K562 (cell line): ENCODE results near the gene BLTP2. TPM values are rescaled to one million over a fixed set of nuclear protein-coding genes. Genes with fewer than 3 reads are reported as not detected.

ENCODE experiments used
- ATAC-seq: fragments of 200-7000 bp; cut with Tn5 transposase; 3 replicates; pipeline ENCODE4 v1.9.1; 2020; ENCODE audit warnings: moderate library complexity
- BruUV-seq: library from RNA; stranded (reverse); fragments of 400-500 nt; replicated peaks from 2 replicates; lab custom pipeline; 2021; lab: Mats Ljungman, UMichigan
- CTCF ChIA-PET: fragments of 300-600 bp; formaldehyde crosslinking; extraction: SDS; loops from one replicate; lab custom pipeline; 2021; ENCODE audit warnings: low intra/inter-chr PET ratio; lab: Yijun Ruan, JAX
- POLR2A ChIA-PET: fragments of 300-600, 350-650 bp; sonication (Branson Sonifier 250); formaldehyde crosslinking; extraction: SDS; loops from one replicate; lab custom pipeline; 2021; ENCODE audit warnings: antibody characterized with exemption, inconsistent platforms; lab: Yijun Ruan, JAX
- DNase-seq, 4 experiments: peaks; one replicate each; pipeline versions ENCODE4 v3.0.0 to v3.0.0-alpha.2; 2011 to 2018; ENCODE audit warnings: low spot score in 3 of 4, mixed read lengths in 3 of 4; ENCODE audit errors: extremely low read depth in 1 of 4
- FAIRE-seq: peaks from 2 replicates; lab custom pipeline; 2011; peaks lifted over from hg19 to GRCh38; lab: Jason Lieb, UNC
- H2AFZ ChIP-seq: 2 replicates; pipeline ENCODE4 v1.6.0; 2011; ENCODE audit warnings: low read depth, low read length, control low read depth, inconsistent platforms
- H3K27ac ChIP-seq: fragments of 200-600 bp; 3 replicates; pipeline ENCODE4 v1.8.0; 2011; ENCODE audit warnings: low read depth, mild to moderate bottlenecking, control low read depth, inconsistent platforms, low read length, moderate library complexity, mixed read lengths; ENCODE audit errors: extremely low read depth
- H3K27me3 ChIP-seq, 2 experiments: fragments of 300-600 bp in 1 of 2; 2 replicates in 1 of 2; 3 replicates in 1 of 2; pipeline versions ENCODE4 v1.6.0 to v1.8.0; 2011; ENCODE audit warnings: inconsistent platforms in 2 of 2, low read length in 2 of 2, mild to moderate bottlenecking in 1 of 2, mixed read lengths in 1 of 2, moderate library complexity in 1 of 2; ENCODE audit not compliant: control insufficient read depth in 2 of 2, insufficient read depth in 2 of 2
- H3K36me3 ChIP-seq: fragments of 300-600 bp; 3 replicates; pipeline ENCODE4 v1.8.0; 2011; ENCODE audit warnings: mild to moderate bottlenecking, low read length, inconsistent platforms; ENCODE audit not compliant: control insufficient read depth, insufficient read depth
- H3K4me1 ChIP-seq, 2 experiments: fragments of 200-600 bp in 1 of 2; replicated peaks in 1 of 2; 2 replicates in 1 of 2; 3 replicates in 1 of 2; pipeline versions ENCODE4 v1.5.1 to v1.8.0; 2011; ENCODE audit warnings: inconsistent platforms in 2 of 2, low read length in 2 of 2, mild to moderate bottlenecking in 1 of 2, mixed read lengths in 1 of 2, moderate library complexity in 1 of 2; ENCODE audit not compliant: control insufficient read depth in 2 of 2, insufficient read depth in 2 of 2
- H3K4me2 ChIP-seq: 2 replicates; pipeline ENCODE4 v1.6.1; 2011; ENCODE audit warnings: low read length, control low read depth, inconsistent platforms, mixed read lengths; ENCODE audit not compliant: insufficient read depth
- H3K4me3 ChIP-seq: fragments of 200-600 bp; sonication (generic), shearing (Covaris generic); 2 replicates; pipeline ENCODE4 v1.5.1; 2016; ENCODE audit warnings: control low read depth, inconsistent platforms
- H3K79me2 ChIP-seq: fragments of 200-600 bp; 3 replicates; pipeline ENCODE4 v1.8.0; 2011; ENCODE audit warnings: low read length, inconsistent platforms; ENCODE audit not compliant: control insufficient read depth, insufficient read depth
- H3K9ac ChIP-seq, 2 experiments: 2 replicates each; pipeline versions ENCODE4 v1.6.0 to v1.6.1; 2011; ENCODE audit warnings: low read depth in 2 of 2, low read length in 2 of 2, control low read depth in 1 of 2, inconsistent platforms in 1 of 2, mild to moderate bottlenecking in 1 of 2, mixed read lengths in 1 of 2; ENCODE audit not compliant: insufficient read depth in 1 of 2
- H3K9me1 ChIP-seq: one replicate; pipeline ENCODE4 v1.6.0; 2011; ENCODE audit warnings: inconsistent platforms, mild to moderate bottlenecking, low read length, moderate library complexity; ENCODE audit not compliant: control insufficient read depth, insufficient read depth
- H3K9me3 ChIP-seq: replicated peaks from 2 replicates; pipeline ENCODE4 v1.5.1; 2011; ENCODE audit warnings: low read depth, low read length, inconsistent platforms; ENCODE audit not compliant: control insufficient read depth, insufficient read depth
- H4K20me1 ChIP-seq: replicated peaks from 2 replicates; pipeline ENCODE4 v1.6.1; 2011; ENCODE audit warnings: low read length, inconsistent platforms, mixed read lengths; ENCODE audit not compliant: control insufficient read depth, insufficient read depth
- ESRRB ChIP-seq: fragments of 250-450 bp; sonication (Bioruptor Pico); IDR thresholded peaks from 2 replicates; pipeline ENCODE4 v1.5.0; 2020; ENCODE audit warnings: mild to moderate bottlenecking, moderate library complexity, borderline replicate concordance
- FOXA3 ChIP-seq, 2 experiments: fragments of 450-650 bp in 1 of 2; sonication (generic) in 1 of 2; formaldehyde crosslinking; IDR thresholded peaks in 1 of 2; conservative IDR thresholded peaks in 1 of 2; 2 replicates each; pipeline versions ENCODE4 v1.4.0 to v1.8.0; 2020 to 2022; ENCODE audit warnings: mild to moderate bottlenecking in 2 of 2, missing genetic modification reagents in 1 of 2
- RFX1 ChIP-seq: fragments of 450-650 bp; IDR thresholded peaks from 2 replicates; pipeline ENCODE4 v1.6.1; 2016; ENCODE audit warnings: mild to moderate bottlenecking, moderate library complexity
- ZBTB26 ChIP-seq: fragments of 450-650 bp; formaldehyde crosslinking; IDR thresholded peaks from 2 replicates; pipeline ENCODE4 v1.4.0; 2022; ENCODE audit warnings: missing genetic modification characterization
- ZNF174 ChIP-seq: fragments of 250-450 bp; sonication (Bioruptor Pico); IDR thresholded peaks from 2 replicates; pipeline ENCODE4 v1.4.0; 2020; ENCODE audit warnings: mild to moderate bottlenecking
- ZNF316 ChIP-seq: fragments of 450-650 bp; IDR thresholded peaks from 2 replicates; pipeline ENCODE4 v1.6.1; 2016
- WGBS: fragments of 100-300 bp; shearing (Covaris generic); methylation state at CpG from one replicate; pipeline ENCODE4 v1.1.6; 2016; ENCODE audit warnings: low coverage, mixed read lengths; ENCODE audit not compliant: insufficient coverage; ENCODE audit errors: missing lambda C conversion rate; 5-methylcytosine and 5-hydroxymethylcytosine counted together
- in situ Hi-C: fragments of 300-500 bp; cut with MboI; formaldehyde crosslinking; loops from 4 replicates; pipeline ENCODE4 v1.15.0; 2018; ENCODE audit warnings: inconsistent platforms, mixed read lengths
- intact Hi-C: fragments of 100-400 bp; cut with micrococcal nuclease; formaldehyde crosslinking; loops from 2 replicates; pipeline ENCODE4 v1.14.2; 2022
- polyA plus RNA-seq, 8 experiments: library from polyadenylated mRNA; depleted of rRNA in 4 of 8; stranded (reverse) in 5 of 8; unstranded in 3 of 8; fragments of >200 nt; fragmentation: Nextera tagmentation in 2 of 8; fragmentation: Illumina TruSeq in 1 of 8; extraction: Ambion mirVana in 2 of 8; extraction: Trizol in 1 of 8; gene quantifications; 2 replicates each; pipeline versions ENCODE4 v1.2.1 to v1.2.3, GENCODE V29; 2011 to 2014; ENCODE audit warnings: inconsistent platforms in 1 of 8, missing spikeins in 1 of 8
- total RNA-seq, 7 experiments: library from RNA; depleted of rRNA in 6 of 7; stranded (reverse); fragments of >200 nt in 6 of 7; fragmentation: Illumina TruSeq in 2 of 7; extraction: Trizol in 2 of 7; gene quantifications; 2 replicates each; pipeline versions ENCODE4 v1.2.1 to v1.2.3, GENCODE V29; 2011 to 2021; ENCODE audit warnings: low replicate concordance in 1 of 7

Gene BLTP2
- total and polyA plus RNA-seq, 9 of the 15 experiments (the other 6 are each of a cell fraction or from before 2014, with no cell fraction given): 14.7 to 174 (median 103) TPM

DNA sequence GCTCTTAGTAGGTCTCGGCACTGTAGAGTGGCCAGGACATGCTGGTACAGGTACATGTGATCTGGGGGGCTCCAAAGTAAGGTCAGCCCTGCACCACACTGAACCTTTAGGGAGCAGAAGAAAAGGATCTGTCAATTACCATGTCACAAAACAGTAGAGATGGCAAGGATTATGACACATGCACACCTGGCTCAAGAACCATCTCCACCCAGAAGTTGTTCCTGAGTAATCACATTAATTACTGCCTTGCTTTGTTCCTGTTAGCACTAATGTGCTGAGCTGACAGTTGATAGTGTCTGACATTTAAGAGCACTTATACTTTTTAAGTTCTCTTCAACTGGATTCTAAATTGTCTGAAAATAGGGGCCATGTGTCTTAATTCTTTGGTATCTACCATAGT is 9.5 kb downstream of the BLTP2 start:
- no peaks in the 10 kb centered on the region for H3K9me3 ChIP-seq
- CTCF ChIA-PET: no interaction called here
- H2AFZ ChIP-seq: no peak overlapping the region
- FAIRE-seq: peak; percentile 6
- 100% methylated on average over 1 of the region's 1 CpG for WGBS
- TF ChIP-seq FOXA3 (CRISPR knock-in tag; conservative IDR thresholded peaks at IDR 0.05 in 1 of 2, IDR thresholded peaks at IDR 0.05 in 1 of 2): no peak
- TF ChIP-seq ZNF316: 0 out of 2 replicates have a peak, but pooled peaks have one; percentile 11
- TF ChIP-seq, all 486 proteins: peak for 1
- Histone ChIP-seq H3K36me3 (peaks cover 97% of the 10 kb centered on the region), H3K27ac (no peak overlapping the region), H3K4me1 (no peaks in the 10 kb centered on the region; a peak in 1 of 5 replicates), H3K27me3 (no peaks in the 10 kb centered on the region), H4K20me1 (peaks cover 22% of the 10 kb centered on the region; the same call in 1 of the 2 replicates), H3K9ac (no peak overlapping the region; a peak in 1 of 4 replicates), H3K9me1 (no peaks in the 10 kb centered on the region), H3K4me2 (no peak overlapping the region), H3K4me3 (no peak overlapping the region), H3K79me2 (peaks cover 27% of the 10 kb centered on the region)
- intact Hi-C loops: no loop called here
- no TSS peak for BruUV-seq
- DNase-seq: no peak
- ATAC-seq: no peak; the same call in 2 of the 3 replicates
- POLR2A ChIA-PET: interaction anchor here (0.6 to 4.4 kb wide), 4 partner anchors 7 to 30 kb away, joined by 3 to 51 read pairs (median 3); no protein-coding TSS in a partner anchor
- in situ Hi-C loops: no loop called here

- intact Hi-C loops: no loop called here
- no peak for TF ChIP-seq ZBTB26 (CRISPR knock-in tag)
- no peak for TF ChIP-seq ESRRB (CRISPR knock-in tag)
- TF ChIP-seq ZNF174 (CRISPR knock-in tag): no peak
- peak; percentile 21; the same call in 1 of the 2 replicates for TF ChIP-seq RFX1
- in situ Hi-C loops: no loop called here
- H4K20me1 ChIP-seq: peaks cover 22% of the 10 kb centered on the region; the same call in 1 of the 2 replicates
- no peak overlapping the region for H3K27ac ChIP-seq
- DNase-seq (no peak), ATAC-seq (no peak), FAIRE-seq (no peak)
- no peak overlapping the region for H3K4me2 ChIP-seq
- H3K36me3 ChIP-seq: peaks cover 98% of the 10 kb centered on the region
- no peaks in the 10 kb centered on the region for H3K9me3 ChIP-seq
- CTCF ChIA-PET: no interaction called here
- no peaks in the 10 kb centered on the region for H3K9me1 ChIP-seq
- H3K9ac ChIP-seq: no peak overlapping the region
- H3K4me3 ChIP-seq: no peak overlapping the region
- BruUV-seq: no TSS peak
- H3K79me2 ChIP-seq: peaks cover 27% of the 10 kb centered on the region; the same call in 2 of the 3 replicates
- H3K27me3 ChIP-seq: no peaks in the 10 kb centered on the region
- POLR2A ChIA-PET: interaction anchor here (0.7 to 4.4 kb wide), 9 partner anchors 8 to 544 kb away, joined by 3 to 51 read pairs (median 4); partner anchors contain the start of genes BLTP2, SDF2 and SUPT6H
- no peaks in the 10 kb centered on the region; a peak in 1 of 5 replicates for H3K4me1 ChIP-seq
- no peak overlapping the region for H2AFZ ChIP-seq
- WGBS: 94% methylated on average over 14 of the region's 14 CpGs
Observed at GRCh38 chr17:28634206-28634865, 10.6 kb downstream of the BLTP2 start.
